K562 (cell line): ENCODE results near the gene BGLAP.

Source experiments
- HMG20A ChIP-seq: fragments of 450-650 bp; formaldehyde crosslinking; conservative IDR thresholded peaks from 2 replicates; pipeline ENCODE4 v1.4.0; 2020; ENCODE audit warnings: mild to moderate bottlenecking, mixed read lengths
- MAX ChIP-seq: sonication (generic); formaldehyde crosslinking; IDR thresholded peaks from 2 replicates; pipeline ENCODE4 v1.9.0; 2022; ENCODE audit warnings: mild to moderate bottlenecking, missing genetic modification reagents
- PATZ1 ChIP-seq: fragments of 250-450 bp; sonication (Bioruptor Pico); IDR thresholded peaks from 2 replicates; pipeline ENCODE4 v1.5.0; 2020; ENCODE audit warnings: mild to moderate bottlenecking, borderline replicate concordance
- ZNF124 ChIP-seq: sonication (generic); formaldehyde crosslinking; IDR thresholded peaks from 2 replicates; pipeline ENCODE4 v1.8.1; 2022; ENCODE audit warnings: missing genetic modification reagents

GRCh38 chr1:156284112-156284511, 42.1 kb downstream of the BGLAP start, which contains the start of gene TMEM79:
- TF ChIP-seq ZNF124 (CRISPR knock-in tag) (no peak), HMG20A (CRISPR knock-in tag) (no peak), MAX (CRISPR knock-in tag) (no peak), PATZ1 (CRISPR knock-in tag) (no peak)
